ENCODE data around the gene TSR3.

- TF ChIP-seq EGR1 (IDR thresholded peaks at IDR 0.05): no peak
- no peak for TF ChIP-seq RAD21 (IDR thresholded peaks at IDR 0.05; ENCODE audit: low read depth)
- TF ChIP-seq CREB1 (IDR thresholded peaks at IDR 0.05; ENCODE audit: low read depth): no peak
- TF ChIP-seq TCF12 (IDR thresholded peaks at IDR 0.05; ENCODE audit: low read depth): no peak
- no peak for TF ChIP-seq MAX (IDR thresholded peaks at IDR 0.05)
- TF ChIP-seq ZBTB7A (IDR thresholded peaks at IDR 0.05; ENCODE audit: low read depth): peak; percentile 81
- TF ChIP-seq YY1 (IDR thresholded peaks at IDR 0.05; ENCODE audit: low read depth): no peak
- no peak for TF ChIP-seq CEBPB (IDR thresholded peaks at IDR 0.05)
- no peak for TF ChIP-seq REST (IDR thresholded peaks at IDR 0.05; ENCODE audit: low read depth)
- no peak for TF ChIP-seq NFIC (IDR thresholded peaks at IDR 0.05)
- no peak for TF ChIP-seq USF1 (IDR thresholded peaks at IDR 0.05)
Observed at GRCh38 chr16:1333149-1333812, 18.4 kb downstream of the TSR3 start, which contains the start of gene BAIAP3.

Measured in Ishikawa (cell line).